Activated CD4-positive, CD25-positive, alpha-beta regulatory T cell (primary cell): Measurements from ENCODE around the gene TMPRSS4.
A peak's percentile ranks its signal among the peaks of the same experiment; 100 is the strongest.

Experiments
- DNase-seq, 4 experiments: peaks; one replicate each; lab custom pipeline; 2025; lab: John Stamatoyannopoulos, UW

The TMPRSS4 gene

DNA sequence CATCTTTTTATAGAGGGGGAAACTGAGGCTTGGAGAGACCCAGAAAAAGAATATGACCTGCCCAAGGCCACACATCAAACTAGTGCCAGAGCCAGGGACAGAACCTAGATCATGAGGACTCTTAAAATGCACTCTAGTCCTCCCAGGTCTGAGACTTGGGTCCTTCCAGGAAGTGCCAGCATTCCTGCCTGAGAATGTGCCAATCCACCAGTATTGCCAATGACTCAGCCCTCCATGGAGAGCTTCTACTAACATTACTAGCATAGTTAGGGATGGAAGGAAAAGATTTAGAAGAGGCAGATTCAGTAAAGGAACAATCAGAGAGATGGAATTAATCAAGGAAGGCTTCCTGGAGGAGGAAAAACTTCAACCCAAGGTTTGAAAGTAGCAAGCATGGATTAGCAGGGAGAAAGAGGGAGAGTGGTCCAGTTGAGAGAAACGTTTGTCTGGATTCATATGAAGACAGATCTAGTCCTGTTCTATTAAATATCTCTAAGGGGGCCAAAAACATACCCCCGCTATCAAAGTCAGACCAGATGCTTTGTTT lies 30.0 kb downstream of the TMPRSS4 start:
- no peak for DNase-seq

- no peak for DNase-seq
These were observed 31.6 kb downstream of the TMPRSS4 start for GRCh38 chr11:118108513-118108912.

DNA sequence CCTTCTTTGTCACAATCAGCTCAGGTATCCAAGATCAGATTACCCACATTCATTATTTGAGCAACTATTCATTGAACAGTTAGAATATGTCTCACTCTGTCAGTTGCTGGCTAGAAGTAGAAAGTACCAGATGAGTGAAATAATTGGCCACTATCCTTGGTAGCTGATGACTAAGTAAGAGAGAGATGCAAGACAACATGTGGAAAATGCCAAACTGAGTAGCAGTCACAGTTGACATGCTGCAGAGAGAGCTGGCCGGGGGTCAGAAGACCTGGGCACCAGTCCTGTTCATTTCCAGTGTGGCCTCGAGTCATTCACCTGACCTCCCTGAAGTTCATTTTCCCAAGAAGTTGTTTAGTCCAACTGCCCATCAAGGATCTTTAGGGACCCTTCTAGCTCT lies 32.4 kb downstream of the TMPRSS4 start:
- no peak for DNase-seq

DNA sequence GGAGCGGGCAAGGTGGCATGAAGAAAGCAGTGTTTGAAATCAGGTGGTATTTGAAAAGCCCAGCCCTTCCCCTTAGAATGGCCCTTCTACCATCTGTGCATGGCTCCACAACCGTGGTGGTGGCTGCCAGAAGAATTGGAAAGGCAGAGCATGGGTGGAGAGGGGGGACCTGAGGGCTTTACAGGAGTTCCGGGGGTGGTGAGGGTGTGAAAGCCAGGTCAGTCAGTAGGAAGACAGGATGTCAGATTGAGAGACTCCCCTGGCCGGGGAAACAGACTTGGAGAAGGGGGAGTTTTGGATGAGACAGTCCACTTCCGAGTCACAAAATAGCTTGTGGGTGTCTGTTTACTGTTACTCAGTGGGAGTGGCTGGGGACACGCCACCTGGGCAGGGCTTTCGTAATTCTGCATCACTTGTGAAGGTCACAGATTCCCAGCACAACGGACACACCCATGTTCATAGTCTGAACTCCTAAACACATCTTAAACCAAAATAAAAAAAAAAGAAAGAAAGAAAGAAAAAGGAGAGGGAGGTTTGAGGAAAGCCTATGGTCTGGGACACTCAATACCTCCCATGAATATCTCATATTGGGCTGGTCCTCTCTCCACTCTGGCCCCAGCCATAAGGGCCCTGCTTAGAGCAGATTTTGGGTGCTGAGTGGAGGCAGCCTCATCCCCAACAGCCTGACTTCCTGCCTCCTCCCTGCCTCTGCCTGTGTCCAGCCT lies 34.3 kb downstream of the TMPRSS4 start:
- no peak for DNase-seq

- no peak for DNase-seq
These were observed 34.8 kb downstream of the TMPRSS4 start for GRCh38 chr11:118111744-118112035.

DNA sequence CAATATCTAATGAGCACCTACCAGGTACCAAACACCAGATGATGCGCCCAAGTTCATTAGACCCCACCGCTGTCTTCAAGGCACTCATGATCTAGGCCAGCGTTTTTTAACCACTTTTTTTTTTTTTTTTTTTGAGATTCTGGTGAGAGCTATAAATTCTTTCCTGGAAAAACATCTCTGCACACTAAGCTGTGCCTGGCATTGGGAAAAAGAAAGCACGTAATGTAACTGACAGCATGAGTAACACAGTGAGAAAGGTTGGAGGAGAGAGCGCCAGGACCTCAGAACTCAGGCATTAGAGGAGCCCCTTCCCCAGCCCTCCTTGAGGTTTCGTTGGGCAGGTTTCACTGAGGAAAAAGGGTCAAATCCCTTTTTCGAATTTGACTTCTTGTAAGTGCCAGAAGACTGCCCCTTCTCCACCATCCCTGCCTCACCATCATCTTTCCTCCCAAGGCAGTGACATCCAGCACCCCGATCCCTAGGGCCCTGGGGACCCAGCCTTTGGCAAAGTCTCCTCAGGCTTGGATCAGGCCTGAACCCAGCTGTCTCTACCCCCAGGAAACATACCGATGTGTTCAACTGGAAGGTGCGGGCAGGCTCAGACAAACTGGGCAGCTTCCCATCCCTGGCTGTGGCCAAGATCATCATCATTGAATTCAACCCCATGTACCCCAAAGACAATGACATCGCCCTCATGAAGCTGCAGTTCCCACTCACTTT lies 36.0 kb downstream of the TMPRSS4 start:
- DNase-seq, result no peak

GRCh38 chr11:118114266-118114665 lies 37.4 kb downstream of the TMPRSS4 start:
- no peak for DNase-seq

GRCh38 chr11:118115048-118115447 lies 38.2 kb downstream of the TMPRSS4 start:
- peak in 1 of 4 experiments; percentile 3 for DNase-seq

DNA sequence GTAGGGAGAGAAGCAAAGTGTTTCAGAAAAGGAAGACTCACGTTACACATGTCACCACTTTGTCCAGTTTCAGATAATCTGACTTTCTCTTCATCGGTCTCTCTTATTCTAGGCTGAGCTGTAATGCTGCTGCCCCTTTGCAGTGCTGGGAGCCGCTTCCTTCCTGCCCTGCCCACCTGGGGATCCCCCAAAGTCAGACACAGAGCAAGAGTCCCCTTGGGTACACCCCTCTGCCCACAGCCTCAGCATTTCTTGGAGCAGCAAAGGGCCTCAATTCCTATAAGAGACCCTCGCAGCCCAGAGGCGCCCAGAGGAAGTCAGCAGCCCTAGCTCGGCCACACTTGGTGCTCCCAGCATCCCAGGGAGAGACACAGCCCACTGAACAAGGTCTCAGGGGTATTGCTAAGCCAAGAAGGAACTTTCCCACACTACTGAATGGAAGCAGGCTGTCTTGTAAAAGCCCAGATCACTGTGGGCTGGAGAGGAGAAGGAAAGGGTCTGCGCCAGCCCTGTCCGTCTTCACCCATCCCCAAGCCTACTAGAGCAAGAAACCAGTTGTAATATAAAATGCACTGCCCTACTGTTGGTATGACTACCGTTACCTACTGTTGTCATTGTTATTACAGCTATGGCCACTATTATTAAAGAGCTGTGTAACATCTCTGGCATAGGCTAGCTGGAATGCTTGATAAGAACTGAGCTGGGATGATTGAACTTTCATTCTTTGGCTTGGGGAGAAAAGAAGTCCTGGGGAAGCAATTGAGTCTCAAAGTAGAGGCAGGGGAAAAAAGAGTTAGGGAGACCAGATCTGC lies 41.1 kb downstream of the TMPRSS4 start:
- DNase-seq, result no peak

- no peak for DNase-seq
These were observed 43.9 kb downstream of the TMPRSS4 start for GRCh38 chr11:118120793-118121192.

GRCh38 chr11:118124929-118125535 lies 48.2 kb downstream of the TMPRSS4 start:
- no peak for DNase-seq

- DNase-seq, result no peak
These were observed 49.4 kb downstream of the TMPRSS4 start for GRCh38 chr11:118126082-118126838.

DNA sequence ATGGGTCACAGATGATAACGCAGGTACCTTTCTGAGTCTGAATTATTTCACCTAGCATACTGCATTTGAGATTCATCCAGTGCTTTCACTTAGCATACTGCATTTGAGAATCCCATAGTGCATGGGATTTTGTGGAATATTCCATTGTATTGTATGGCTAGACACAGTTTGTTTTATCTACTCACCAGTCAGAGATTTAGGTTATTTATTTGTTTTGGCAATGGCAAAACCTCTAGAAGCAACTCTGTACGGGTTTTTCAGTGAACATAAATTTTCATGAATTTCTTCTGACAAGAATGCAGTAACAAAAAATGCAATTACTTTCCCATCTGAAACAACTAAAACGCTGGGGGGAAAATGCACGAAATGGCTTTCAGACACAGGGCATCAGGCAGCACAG lies 51.4 kb downstream of the TMPRSS4 start:
- DNase-seq, result no peak

DNA sequence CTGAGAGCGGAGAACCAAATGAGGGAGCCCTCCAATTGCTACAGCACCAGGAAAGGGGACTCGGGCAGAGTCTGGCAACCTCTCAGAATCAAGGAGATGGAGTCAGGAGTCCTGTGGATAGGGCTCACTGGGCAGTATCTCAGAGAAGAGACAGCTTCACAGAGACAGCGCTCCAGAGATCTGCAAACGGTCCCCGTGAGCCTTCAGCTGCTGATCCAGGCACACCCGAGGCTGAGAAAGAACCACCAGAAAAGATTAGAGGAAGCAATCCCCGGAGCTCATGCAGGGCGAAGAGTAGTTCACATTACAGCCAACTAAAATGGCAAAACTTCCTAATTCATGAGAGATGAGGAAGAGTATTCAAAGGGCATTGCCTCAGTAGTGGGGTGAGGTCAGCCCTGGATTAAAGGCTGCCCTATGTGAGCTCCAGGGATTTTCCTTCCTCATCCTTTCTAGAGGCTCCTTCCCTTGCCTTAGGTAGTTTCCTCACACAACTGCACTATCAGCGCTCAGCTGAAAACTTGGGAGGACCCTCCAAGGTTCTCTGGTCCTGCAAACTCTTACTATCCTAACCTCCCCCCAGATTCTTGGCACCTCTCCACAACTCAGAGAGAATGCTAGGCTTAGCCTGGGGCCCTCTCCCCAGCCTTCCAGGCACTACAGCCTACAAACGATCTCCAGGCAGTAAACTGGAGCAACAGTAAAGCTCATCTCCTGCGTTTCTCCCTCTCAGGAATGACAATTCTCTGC lies 52.0 kb downstream of the TMPRSS4 start:
- no peak for DNase-seq

DNA sequence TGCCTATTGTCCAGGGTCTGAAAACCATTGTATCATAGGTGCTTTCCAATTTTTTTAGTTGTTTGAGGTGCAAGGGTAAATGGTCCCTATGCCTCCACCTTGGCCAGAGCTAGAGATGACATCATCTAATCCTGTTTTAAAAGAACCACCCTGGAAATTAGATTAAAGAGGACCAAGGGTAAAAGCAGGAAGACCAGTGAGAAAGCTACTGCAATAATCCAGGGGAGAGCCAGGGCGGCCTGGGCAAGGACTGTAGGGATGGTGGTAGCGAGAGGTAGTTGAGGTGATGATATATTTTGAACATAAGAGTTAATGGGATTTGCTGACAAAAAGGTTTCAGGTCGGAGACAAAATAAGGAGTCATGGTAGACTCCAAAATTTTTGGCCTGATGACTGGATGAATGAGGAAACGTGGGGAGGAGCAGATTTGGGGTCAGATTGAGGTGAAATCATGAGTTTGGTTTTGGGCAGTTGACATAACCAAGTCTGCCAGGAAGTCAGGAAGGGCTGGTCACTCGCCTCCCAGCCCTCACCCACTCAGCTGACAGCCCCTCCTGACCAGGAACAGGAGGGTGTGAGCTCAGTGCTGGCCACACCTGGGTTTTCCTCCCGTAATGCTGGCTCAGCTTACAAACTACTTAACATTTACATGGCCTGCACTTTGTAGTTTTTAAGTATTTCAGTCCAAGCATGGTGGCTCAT lies 52.7 kb downstream of the TMPRSS4 start:
- no peak for DNase-seq

- no peak for DNase-seq
These were observed 55.7 kb downstream of the TMPRSS4 start for GRCh38 chr11:118132385-118133151.

DNA sequence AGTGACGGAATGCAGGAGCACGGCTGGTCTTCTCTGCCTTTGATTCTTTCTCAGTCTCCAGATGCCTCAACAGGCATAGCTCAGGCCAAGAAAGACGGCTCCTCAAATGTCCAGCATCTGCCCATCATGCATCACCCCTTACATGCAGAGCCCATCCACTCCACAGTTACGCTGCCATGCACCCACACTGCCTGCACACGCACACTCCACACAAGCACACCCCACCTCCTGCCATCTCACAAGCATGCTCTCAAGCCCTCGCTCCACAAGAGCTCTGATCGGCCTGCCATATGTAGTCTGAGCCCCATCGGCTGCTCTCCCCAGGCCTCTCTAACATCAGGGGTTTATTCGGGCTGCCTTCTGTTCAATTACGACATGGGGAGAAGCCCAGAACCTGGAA lies 56.9 kb downstream of the TMPRSS4 start:
- no peak for DNase-seq

GRCh38 chr11:118135051-118135795 lies 58.3 kb downstream of the TMPRSS4 start:
- DNase-seq, result no peak

- DNase-seq, result no peak
These were observed 58.9 kb downstream of the TMPRSS4 start for GRCh38 chr11:118135796-118136165.
